ENCODE measurements around the gene CCDC27. TPM values are rescaled to one million over a fixed set of nuclear protein-coding genes. Genes with fewer than 3 reads are reported as not detected.

CCDC27 gene
- total RNA-seq, 6 donors from 2014 or later: not detected

- WGBS, 2 donors: 76 to 86% methylated on average over 15 to 31 of the region's 31 CpGs
- Histone ChIP-seq H3K27ac (no peak overlapping the region), H3K27me3 (no peaks in the 10 kb centered on the region), H3K4me1 (no peaks in the 10 kb centered on the region), H3K36me3 (no peaks in the 10 kb centered on the region), H3K9me3 (no peaks in the 10 kb centered on the region), H3K4me3 (no peak overlapping the region)
- TF ChIP-seq CTCF (IDR thresholded peaks at IDR 0.05) (no peak), POLR2AphosphoS5 (IDR thresholded peaks at IDR 0.05) (no peak), EP300 (IDR thresholded peaks at IDR 0.05) (no peak), POLR2A (IDR thresholded peaks at IDR 0.05) (no peak)
- DNase-seq: peak in 1 of 2 donors; percentile 69
- ATAC-seq (ENCODE audit: low FRiP score in 2 of 2): no peak
Measured at GRCh38 chr1:3763351-3764125, 11.3 kb downstream of the CCDC27 start.

- Histone ChIP-seq H3K9me3 (no peaks in the 10 kb centered on the region), H3K4me1 (peaks cover 8 to 14% (median 10%) of the 10 kb centered on the region in 4 donors), H3K4me3 (no peak overlapping the region), H3K36me3 (no peaks in the 10 kb centered on the region), H3K27ac (no peak overlapping the region), H3K27me3 (no peaks in the 10 kb centered on the region)
- ATAC-seq (ENCODE audit: low FRiP score in 2 of 2) (no peak), DNase-seq (no peak)
- TF ChIP-seq POLR2A (IDR thresholded peaks at IDR 0.05) (no peak), EP300 (IDR thresholded peaks at IDR 0.05) (no peak)
- WGBS, 2 donors: 81 to 86% methylated on average over 16 to 17 of the region's 17 CpGs
Measured at GRCh38 chr1:3767328-3767925, 15.2 kb downstream of the CCDC27 start.

- Histone ChIP-seq H3K27ac (no peak overlapping the region), H3K4me3 (no peak overlapping the region), H3K36me3 (no peaks in the 10 kb centered on the region), H3K4me1 (peaks cover 14 to 27% (median 21%) of the 10 kb centered on the region in 4 donors), H3K27me3 (no peaks in the 10 kb centered on the region), H3K9me3 (no peaks in the 10 kb centered on the region)
- ATAC-seq (ENCODE audit: low FRiP score in 2 of 2) (no peak), DNase-seq (no peak)
- WGBS, 2 donors: 81 to 82% methylated on average over 11 to 22 of the region's 22 CpGs
- TF ChIP-seq CTCF (IDR thresholded peaks at IDR 0.05) (no peak), EP300 (IDR thresholded peaks at IDR 0.05) (no peak), POLR2AphosphoS5 (IDR thresholded peaks at IDR 0.05) (no peak)
Measured at GRCh38 chr1:3768811-3769390, 16.7 kb downstream of the CCDC27 start.

GRCh38 chr1:3770047-3770765 lies 18.0 kb downstream of the CCDC27 start:
- peaks cover 20 to 40% (median 32%) of the 10 kb centered on the region in 4 donors for H3K4me1 ChIP-seq
- no peaks in the 10 kb centered on the region for H3K9me3 ChIP-seq
- H3K27me3 ChIP-seq: no peaks in the 10 kb centered on the region
- no peak for DNase-seq
- TF ChIP-seq POLR2AphosphoS5 (IDR thresholded peaks at IDR 0.05): no peak
- TF ChIP-seq EP300 (IDR thresholded peaks at IDR 0.05): no peak
- no peak for TF ChIP-seq POLR2A (IDR thresholded peaks at IDR 0.05)
- TF ChIP-seq CTCF (IDR thresholded peaks at IDR 0.05): no peak
- H3K36me3 ChIP-seq: no peaks in the 10 kb centered on the region
- H3K4me3 ChIP-seq: no peak overlapping the region
- WGBS, 2 donors: 85 to 90% methylated on average over 7 to 16 of the region's 16 CpGs
- H3K27ac ChIP-seq: no peak overlapping the region
- ATAC-seq (ENCODE audit: low FRiP score in 2 of 2): no peak
